Brain pericyte (primary cell): ENCODE measurements around the gene AGBL4.
"Not testable (repeated sequence)": the region's sequence is repeated elsewhere in the genome, so short reads cannot be mapped to it uniquely, and the experiment has no call there.

Experiments
- DNase-seq: peaks from one replicate; pipeline ENCODE4 v3.0.0-alpha.2; 2012; ENCODE audit warnings: low read depth, low spot score

AGBL4 gene

GRCh38 chr1:48547561-48548220 is 1476.1 kb downstream of the AGBL4 start:
- no peak for DNase-seq

GRCh38 chr1:48543854-48544253 is 1479.9 kb downstream of the AGBL4 start:
- no peak for DNase-seq

- no peak for DNase-seq
Observed at GRCh38 chr1:48540587-48540986, 1483.2 kb downstream of the AGBL4 start.

GRCh38 chr1:48536477-48536876 is 1487.3 kb downstream of the AGBL4 start:
- DNase-seq, result no peak

GRCh38 chr1:48532976-48533375 is 1490.8 kb downstream of the AGBL4 start:
- DNase-seq, result no peak

GRCh38 chr1:48530727-48531351 is 1492.9 kb downstream of the AGBL4 start:
- no peak for DNase-seq

GRCh38 chr1:48527051-48527450 is 1496.7 kb downstream of the AGBL4 start:
- no peak for DNase-seq

GRCh38 chr1:48526008-48526710 is 1497.6 kb downstream of the AGBL4 start:
- no peak for DNase-seq

GRCh38 chr1:48524892-48525467 is 1498.8 kb downstream of the AGBL4 start:
- no peak for DNase-seq

GRCh38 chr1:48523558-48523957 is 1500.2 kb downstream of the AGBL4 start:
- DNase-seq, result no peak

GRCh38 chr1:48519896-48520295 is 1503.9 kb downstream of the AGBL4 start:
- not testable (repeated sequence) for DNase-seq

- DNase-seq, result no peak
Observed at GRCh38 chr1:48506870-48507269, 1516.9 kb downstream of the AGBL4 start.

GRCh38 chr1:48500541-48501450 is 1523.0 kb downstream of the AGBL4 start:
- DNase-seq, result no peak

GRCh38 chr1:48499211-48499735 is 1524.5 kb downstream of the AGBL4 start:
- DNase-seq, result no peak

- peak; percentile 6 for DNase-seq
Observed at GRCh38 chr1:48498096-48498791, 1525.5 kb downstream of the AGBL4 start.

GRCh38 chr1:48495911-48496310 is 1527.8 kb downstream of the AGBL4 start:
- no peak for DNase-seq

GRCh38 chr1:48495166-48495565 is 1528.6 kb downstream of the AGBL4 start:
- no peak for DNase-seq

GRCh38 chr1:48493970-48494769 is 1529.6 kb downstream of the AGBL4 start:
- DNase-seq, result peak; percentile 85

- no peak for DNase-seq
Observed at GRCh38 chr1:48493041-48493440, 1530.7 kb downstream of the AGBL4 start.

- no peak for DNase-seq
Observed at GRCh38 chr1:48492392-48492791, 1531.4 kb downstream of the AGBL4 start.
